HG02852 (cell line): Measurements from ENCODE around the gene C12orf42.
"Not testable (repeated sequence)": the region's sequence is repeated elsewhere in the genome, so short reads cannot be mapped to it uniquely, and the experiment has no call there.

Source experiments
- ATAC-seq: cut with Tn5 transposase; IDR thresholded peaks from one replicate; pipeline ENCODE4 v1.9.1; 2021; ENCODE audit warnings: mild to moderate bottlenecking, moderate library complexity; ENCODE audit not compliant: unreplicated experiment

Gene C12orf42

DNA sequence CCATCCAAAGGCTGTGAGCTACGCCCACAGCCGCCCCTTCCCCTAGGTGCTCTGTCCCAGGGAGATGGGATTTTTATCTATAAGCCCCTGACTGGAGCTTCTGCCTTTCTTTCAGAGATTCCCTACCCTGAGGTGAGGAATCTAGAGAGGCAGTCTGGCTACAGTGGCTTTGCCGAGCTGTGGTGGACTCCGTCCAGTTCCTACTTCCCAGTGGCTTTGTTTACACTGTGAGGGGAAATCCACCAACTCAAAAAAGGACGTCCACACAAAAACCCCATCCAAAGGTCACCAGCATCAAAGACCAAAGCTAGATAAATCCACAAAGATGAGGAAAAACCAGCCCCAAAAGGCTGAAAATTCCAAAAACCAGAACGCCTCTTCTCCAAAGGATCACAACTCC lies 70.1 kb downstream of the C12orf42 start:
- not testable (repeated sequence) for ATAC-seq

DNA sequence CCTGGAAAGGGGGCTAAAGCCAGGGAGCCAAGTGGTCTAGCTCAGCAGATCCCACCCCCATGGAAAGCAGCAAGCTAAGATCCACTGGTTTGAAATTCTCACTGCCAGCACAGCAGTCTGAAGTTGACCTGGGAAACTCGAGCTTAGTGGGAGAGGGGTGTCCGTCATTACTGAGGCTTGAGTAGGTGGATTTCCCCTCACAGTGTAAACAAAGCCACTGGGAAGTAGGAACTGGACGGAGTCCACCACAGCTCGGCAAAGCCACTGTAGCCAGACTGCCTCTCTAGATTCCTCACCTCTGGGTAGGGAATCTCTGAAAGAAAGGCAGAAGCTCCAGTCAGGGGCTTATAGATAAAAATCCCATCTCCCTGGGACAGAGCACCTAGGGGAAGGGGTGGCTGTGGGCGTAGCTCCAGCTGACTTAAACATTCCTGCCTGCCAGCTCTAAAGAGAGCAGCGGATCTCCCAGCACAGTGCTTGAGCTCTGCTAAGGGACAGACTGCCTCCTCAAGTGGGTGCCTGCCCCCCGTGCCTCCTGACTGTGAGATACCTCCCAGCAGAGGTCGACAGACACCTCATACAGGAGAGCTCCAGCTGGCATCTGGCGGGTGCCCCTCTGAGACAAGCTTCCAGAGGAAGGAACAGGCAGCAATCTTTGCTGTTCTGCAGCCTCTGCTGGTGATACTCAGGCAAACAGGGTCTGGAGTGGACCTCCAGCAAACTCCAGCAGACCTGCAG lies 70.8 kb downstream of the C12orf42 start:
- not testable (repeated sequence) for ATAC-seq

DNA sequence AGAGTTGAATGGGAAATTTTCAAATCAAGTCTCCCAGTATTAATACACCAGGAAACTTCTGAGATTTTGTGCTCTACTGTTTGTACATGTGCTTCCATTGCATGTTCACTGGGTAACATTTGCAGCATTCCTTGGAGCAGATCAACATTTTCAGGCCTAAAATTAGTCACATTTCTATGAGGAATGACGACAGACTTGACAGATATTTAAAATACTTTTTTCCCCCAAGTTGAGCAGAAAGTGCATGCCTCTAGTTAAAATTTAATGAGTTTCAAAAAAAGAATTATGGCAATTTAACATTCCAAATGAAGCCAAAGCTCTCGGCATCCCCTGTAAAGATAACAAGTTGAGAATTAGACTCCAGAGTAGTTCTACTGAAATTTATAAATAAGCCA lies 72.3 kb downstream of the C12orf42 start:
- ATAC-seq, result no peak

DNA sequence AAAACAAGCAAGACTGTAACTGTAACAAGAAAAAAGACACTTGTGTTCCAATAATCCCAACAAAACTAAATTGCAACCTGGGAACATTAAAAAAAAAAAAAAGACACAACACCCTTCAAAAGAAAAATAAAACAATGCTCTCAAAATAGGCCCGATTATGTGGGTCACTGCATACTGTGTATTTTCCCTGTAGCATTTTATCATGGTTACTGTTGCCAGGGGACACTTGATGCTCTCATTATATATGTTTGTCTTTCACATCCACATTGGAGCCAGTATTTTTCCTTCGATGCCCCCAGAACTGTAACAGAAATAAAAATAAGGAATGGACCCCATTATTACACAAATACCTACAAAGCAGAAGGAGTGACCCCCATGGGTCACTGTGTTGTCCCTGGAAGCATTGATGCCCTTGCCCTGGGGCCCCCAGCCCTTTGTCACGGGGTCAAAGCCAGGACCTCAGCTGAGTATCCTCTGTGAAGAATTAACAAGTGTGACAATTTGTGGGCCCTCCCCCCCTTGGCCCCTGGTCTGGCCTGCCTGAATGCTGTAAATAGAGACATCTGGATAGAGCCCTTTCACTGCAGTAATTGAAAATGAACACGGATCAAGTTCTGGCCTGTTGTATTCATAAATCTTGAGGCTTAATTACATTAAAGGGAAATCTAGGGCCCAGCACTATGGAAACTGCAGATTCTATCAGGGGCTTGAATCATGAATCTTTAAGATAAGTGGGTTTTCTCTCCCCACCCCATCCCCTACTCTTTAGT lies 72.8 kb downstream of the C12orf42 start:
- ATAC-seq, result no peak

DNA sequence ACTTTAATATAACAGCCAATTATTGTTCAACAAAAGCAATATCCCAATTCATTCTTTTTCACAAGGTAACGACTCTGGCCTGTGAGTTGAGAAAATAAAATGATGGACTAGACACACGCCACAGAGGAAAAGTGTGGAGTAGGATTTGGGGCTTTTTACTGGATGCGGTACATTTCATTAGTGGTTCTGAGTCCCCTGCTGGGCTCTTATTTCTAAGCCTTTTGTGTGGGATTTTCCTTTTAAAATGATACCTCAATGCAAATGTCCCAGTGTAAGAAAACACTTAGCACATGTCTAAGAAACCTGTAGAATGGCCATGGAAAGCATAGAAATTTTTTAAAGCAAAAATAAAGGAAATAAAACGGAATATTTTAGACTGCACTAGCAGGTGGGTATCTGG lies 73.4 kb downstream of the C12orf42 start:
- no peak for ATAC-seq

DNA sequence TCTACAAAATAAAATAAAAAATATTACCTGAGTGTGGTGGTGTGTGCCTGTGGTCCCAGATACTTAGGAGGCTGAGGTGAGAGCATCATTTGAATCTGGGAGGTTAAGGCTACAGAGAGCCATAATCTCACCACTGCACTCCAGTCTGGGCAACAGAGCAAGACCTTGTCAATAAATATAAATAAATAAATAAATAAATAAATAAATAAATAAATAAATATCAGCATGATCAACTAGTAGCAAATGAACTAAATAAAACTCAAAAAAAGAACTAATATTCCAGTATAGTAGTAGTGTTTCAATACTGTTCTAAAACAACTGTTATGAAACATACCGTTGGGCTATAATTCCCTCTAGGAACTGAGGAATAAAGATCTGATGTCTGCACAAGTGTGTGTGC lies 74.4 kb downstream of the C12orf42 start:
- ATAC-seq, result no peak

DNA sequence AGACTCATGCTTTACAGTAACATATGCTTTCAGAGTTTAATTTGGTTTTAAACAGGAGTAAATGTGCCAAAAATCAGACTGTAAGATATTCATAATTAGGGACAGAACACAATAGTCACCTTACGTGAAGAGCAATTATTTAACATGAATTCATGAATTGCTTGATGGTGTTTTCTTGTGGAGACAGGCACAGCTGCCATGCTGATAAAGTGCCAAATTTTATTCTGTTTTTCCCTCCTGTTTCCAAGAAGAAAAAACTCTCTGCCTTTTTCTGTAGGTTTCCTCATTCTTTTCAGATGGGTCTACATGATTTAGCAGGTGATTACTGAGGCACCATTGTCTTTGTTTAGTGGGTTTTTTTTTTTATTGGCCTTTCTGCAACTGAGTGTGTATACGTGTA lies 80.1 kb downstream of the C12orf42 start:
- ATAC-seq, result no peak

DNA sequence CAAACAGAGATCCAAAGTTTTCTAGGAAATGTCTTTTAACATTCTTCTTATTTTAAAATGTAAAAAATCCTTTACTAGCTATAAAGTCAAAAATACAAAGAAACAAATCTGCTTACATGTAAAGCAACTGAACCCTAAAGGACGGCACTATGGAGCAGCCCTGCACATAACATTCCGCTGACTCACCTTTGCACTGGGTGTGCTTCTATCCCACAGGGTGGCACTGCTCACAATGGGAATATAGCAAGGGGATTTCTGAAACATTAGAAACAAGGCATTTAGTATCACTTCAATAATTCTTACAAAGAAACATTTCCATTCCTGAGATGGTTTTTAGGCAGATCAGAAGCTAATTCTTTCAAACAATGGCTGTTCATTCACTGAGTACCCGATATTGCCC lies 94.3 kb downstream of the C12orf42 start:
- ATAC-seq, result no peak

DNA sequence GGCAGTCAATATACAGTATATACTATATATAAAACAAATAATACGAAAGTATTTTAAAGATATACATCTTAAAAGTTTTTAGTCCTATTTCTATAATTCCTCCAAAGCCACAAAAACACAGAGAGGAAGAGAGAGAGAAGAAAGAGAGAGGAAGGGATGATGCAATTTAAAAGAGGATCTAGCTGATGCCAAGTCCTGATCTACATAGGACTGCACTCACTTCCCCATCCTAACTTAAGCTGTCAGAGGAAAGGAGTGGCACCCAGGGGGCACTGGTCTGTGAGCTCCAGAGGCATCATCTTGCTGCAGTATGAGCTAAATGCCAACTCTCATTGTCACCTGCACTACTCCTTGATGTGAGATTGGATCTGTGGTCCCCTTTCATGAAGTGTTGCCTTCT lies 95.8 kb downstream of the C12orf42 start:
- ATAC-seq, result no peak

DNA sequence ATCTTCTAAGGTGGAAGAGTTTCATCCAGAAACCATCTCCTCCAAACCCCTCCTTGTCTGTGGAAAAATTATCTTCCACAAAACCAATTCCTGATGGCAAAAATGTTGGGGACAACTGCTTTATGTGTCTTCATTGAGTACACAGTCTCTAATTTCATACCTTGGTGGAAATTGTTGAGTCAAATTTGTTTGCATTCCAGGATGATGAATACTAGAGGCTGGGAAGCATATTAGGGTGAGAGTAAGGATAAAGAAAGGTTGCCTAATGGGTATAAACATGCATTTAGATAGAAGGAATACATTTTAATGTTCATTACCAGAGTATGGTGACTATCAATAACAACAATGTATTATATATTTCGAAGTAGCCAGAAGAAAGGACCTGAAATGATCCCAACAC lies 98.2 kb downstream of the C12orf42 start:
- ATAC-seq, result no peak

DNA sequence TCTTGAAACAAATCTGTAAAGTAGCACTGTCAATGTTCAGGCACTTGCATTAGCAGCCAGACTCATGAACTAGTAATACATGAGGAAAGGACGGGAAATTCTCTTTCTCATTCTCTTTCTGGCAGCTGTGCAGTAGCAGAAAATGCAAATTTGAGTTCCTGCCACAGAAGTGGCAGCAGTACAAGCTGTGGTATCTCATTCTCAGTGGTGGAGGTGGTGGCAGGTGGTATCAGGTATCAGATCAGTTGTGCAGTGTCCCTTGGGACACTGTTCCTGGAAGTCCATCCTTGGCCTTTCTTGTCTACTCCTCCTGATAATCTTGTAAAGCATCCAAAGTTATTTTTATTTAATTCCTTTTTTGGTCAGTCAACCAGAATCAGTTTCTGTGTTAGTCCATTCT lies 103.0 kb downstream of the C12orf42 start:
- peak; percentile 96 for ATAC-seq

DNA sequence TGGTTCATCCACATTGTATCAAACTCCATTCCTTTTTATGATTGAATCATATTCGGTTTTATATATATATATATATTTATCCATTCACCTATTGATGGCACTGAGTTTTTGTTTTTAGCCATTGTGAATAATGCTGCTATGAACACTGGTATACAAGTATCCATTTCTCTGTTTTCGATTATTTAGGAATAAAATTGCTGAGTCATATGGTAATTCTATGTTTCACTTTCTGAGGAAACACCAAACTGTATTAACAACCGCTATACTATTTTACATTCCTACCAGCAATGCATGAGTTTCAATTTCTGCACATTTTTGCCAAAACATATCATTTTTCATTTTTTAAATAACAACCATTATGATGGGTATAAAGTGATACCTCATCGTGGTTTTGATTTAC lies 104.7 kb downstream of the C12orf42 start:
- no peak for ATAC-seq

DNA sequence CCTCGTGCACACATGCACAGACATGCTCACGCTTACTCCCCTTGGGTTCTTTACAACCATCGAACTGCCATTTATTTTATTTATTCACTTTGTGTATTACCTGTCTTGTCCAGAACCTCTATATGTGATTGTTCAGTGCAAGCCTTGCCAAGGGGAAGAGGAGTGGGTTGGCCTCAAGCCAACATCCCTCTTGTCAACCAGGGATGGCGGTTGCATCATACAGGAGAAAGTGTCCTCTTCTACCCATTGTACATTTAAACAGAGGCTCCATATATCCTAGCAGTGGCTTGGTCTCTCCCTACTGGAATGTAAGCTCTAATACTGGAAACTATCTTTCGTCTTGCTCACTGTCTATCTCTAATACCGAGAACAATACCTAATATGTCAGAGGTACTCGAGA lies 108.4 kb downstream of the C12orf42 start:
- no peak for ATAC-seq

DNA sequence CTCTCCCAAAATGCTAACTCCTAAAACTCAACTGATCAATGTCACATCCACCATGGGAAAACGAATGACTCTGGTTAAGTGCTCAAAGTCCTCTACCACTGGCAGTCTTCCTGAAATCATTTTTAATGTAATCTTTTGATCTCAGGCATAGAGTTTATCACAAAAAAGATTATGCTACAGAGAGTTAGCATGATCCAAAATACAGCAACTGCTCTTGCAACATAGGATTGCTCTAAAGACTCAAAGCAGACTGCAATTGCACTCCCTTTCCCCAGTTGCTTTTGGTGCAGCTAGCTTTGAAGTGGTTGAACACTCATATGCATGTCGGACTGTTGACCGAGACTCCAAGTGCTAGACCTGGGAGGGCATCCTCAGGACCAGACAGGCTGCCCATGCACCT lies 109.3 kb downstream of the C12orf42 start:
- ATAC-seq, result no peak

DNA sequence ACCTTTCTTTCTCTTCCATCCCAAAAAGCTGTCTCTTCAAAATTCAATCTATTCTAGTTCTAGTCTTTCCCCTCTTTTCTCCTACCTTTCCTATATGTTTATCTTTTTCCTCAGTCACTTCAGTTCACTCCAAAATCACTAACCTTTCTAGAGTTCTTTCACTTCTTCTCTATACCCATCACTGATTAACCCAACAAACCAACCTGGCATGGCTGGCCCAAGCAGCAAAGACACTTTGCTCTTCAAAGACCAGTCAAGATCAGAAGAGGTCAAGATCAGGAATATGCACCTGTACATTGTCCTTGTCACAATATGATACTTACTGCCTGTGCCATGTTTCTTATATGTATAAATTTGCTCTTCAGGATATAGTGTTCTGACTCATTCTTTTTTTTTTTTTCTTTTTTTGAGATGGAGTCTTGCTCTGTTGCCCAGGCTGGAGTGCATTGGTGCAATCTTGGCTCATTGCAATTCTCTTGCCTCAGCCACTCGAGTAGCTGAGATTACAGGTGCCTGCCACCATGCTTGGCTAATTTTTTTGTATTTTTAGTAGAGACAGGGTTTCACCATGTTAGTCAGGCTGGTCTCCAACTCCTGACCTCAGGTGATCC lies 112.9 kb downstream of the C12orf42 start:
- no peak for ATAC-seq

DNA sequence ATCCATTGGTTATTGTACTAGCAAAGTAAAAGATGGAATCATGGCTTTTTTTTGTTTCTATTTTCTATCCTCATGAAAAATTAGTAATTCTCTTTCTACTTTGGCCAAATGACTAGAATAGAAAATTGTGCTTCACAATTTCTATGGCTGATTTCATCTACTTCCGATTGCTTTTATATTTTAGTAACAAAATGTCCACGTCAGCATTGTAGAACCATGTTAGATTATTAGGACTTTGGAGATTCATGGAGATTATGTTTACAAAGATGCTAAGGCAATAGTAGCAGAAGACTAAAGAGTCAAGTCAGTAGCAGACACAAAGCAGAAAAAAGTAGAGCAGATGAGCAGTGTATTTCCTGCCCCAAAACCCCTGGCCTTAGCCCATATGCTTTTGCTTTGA lies 113.6 kb downstream of the C12orf42 start:
- no peak for ATAC-seq

DNA sequence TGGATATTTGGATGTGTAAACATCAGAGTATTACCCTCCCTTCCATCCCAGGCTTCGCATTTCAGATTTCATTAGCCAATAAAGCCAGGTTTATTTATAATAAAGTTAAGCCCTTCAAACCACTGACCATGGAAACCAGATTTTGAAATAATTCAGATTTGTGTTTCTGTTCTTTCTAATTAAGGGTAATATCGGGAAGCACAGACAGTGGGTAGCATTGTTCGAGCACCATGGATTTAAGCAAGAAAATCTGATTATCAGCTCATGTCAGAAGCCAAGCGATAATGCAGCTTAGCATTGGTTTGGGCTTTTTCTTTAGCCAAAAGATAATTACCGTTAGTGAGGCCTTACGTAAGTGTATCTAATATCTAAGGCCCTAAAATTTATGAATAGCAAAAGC lies 116.1 kb downstream of the C12orf42 start:
- no peak for ATAC-seq

DNA sequence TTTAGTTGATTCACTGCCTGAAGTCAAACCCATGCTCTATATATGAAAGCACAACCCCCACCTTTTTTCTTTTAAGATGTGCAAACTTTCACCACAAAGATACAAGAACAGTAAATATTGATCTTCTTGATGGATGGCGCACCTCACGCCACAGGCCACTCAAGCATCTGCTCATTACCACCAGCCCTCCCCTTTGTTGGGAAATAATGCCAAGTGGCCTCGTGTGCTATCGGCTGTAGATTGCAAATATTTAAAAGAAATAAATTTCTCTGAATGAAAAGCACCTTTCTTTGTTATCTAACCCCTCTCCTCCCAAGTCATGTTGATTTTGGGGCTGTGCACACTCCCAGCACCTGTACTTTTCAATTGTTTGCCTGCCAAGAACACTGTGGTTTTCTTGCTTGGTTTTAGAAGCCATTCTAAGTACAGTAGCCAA lies 122.7 kb downstream of the C12orf42 start:
- ATAC-seq, result no peak

DNA sequence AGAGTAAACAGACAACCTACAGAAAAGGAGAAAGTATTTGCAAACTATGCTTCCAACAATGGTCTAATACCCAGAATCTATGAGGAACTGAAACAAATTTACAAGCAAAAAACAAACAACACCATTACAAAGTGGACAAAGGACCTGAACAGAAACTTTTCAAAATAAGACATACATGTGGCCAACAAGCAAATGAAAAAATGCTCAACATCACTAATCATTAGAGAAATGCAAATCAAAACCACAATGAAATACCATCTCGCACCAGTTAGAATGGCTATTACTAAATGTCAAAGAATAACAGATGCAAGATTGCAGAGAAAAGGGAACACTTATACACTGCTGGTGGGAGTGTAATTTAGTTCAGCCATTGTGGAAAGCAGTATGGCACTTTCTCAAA lies 125.8 kb downstream of the C12orf42 start:
- ATAC-seq, result peak; percentile 85

DNA sequence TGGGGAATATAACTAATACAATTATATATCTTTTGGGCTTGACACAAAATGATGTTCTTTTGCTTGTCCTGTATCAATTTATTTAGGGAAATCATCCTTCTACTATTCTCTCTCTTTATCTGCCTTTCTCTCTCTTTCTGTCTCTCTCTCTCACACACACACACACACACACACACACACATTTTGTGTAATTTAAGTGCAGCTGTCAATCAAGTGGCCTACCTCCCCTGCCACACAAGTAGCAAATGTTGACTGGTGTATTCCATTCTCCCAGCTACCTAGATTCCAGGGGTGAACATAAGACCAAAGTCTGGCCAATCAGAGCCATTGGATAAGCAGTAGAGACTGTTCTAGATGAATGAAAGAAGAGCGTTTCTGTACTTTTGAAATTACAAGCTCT lies 127.6 kb downstream of the C12orf42 start:
- no peak for ATAC-seq

DNA sequence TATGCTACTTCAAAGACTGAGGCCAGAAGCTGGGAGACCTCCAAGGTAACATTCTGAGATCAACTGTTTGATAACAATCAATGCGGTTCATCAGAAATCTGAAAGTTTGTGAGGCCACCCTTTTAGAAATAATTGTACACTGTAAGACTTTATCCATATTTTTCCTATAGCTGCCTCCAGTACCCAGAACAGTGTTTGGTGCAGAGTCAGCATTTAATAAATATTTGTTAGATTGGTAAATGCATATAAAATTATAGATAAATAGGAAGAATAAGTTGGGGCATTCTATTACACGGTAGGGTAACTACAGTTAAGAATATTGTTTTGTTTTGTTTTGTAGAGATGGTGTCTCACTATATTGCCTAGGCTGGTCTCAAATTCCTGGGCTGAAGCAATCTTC lies 141.4 kb downstream of the C12orf42 start:
- no peak for ATAC-seq

DNA sequence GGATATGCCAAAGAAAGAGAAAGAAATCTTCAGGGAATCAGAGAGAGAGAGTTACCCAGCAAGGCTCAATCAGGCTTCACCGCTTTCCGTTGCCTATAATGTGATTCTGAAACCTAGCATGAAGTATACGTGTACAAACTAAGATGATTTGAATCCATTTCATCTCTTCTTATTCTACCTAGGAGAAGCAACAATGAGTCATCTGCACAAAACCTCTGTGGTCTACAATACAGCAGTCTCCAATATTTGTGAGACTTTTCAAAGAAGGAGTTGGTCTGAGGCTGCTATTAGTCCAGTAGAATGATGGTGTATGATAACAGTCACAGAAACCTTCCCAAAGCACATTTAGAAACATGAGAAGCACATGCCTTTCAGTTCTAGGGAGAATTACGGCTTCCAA lies 141.9 kb downstream of the C12orf42 start:
- ATAC-seq, result no peak
